Osteoblast (primary cell): ENCODE results near the gene TLCD1. TPM values are rescaled to one million over a fixed set of nuclear protein-coding genes. Genes with fewer than 3 reads are reported as not detected.

Experiments used
- DNase-seq: peaks from one replicate; pipeline ENCODE4 v3.0.0; 2011; ENCODE audit warnings: low spot score, mixed read lengths; ENCODE audit not compliant: insufficient read length; ENCODE audit errors: missing footprints
- H2AFZ ChIP-seq: 2 replicates; pipeline ENCODE4 v1.6.0; 2011; ENCODE audit warnings: mild to moderate bottlenecking, low read length
- H3K27ac ChIP-seq: 2 replicates; pipeline ENCODE4 v1.5.1; 2011; ENCODE audit warnings: mild to moderate bottlenecking, low read depth, low read length, moderate library complexity
- H3K27me3 ChIP-seq: 2 replicates; pipeline ENCODE4 v1.6.0; 2012; ENCODE audit warnings: mild to moderate bottlenecking, control low read depth, inconsistent platforms, low read length, moderate library complexity; ENCODE audit not compliant: insufficient read depth
- H3K36me3 ChIP-seq: 2 replicates; pipeline ENCODE4 v1.5.1; 2011; ENCODE audit warnings: mild to moderate bottlenecking, low read length, control low read depth, moderate library complexity; ENCODE audit not compliant: insufficient read depth
- H3K4me1 ChIP-seq: 2 replicates; pipeline ENCODE4 v1.5.1; 2011; ENCODE audit warnings: mild to moderate bottlenecking, low read length, control low read depth, moderate library complexity; ENCODE audit not compliant: insufficient read depth
- H3K4me2 ChIP-seq: 2 replicates; pipeline ENCODE4 v1.6.0; 2011; ENCODE audit warnings: mild to moderate bottlenecking, low read length; ENCODE audit not compliant: insufficient read depth
- H3K4me3 ChIP-seq: fragments of 200-600 bp; sonication (generic); 3 replicates; pipeline ENCODE4 v1.5.1; 2012; ENCODE audit warnings: mild to moderate bottlenecking, low read length, inconsistent platforms; ENCODE audit not compliant: insufficient read depth
- H3K79me2 ChIP-seq: 2 replicates; pipeline ENCODE4 v1.6.0; 2012; ENCODE audit warnings: mild to moderate bottlenecking, low read length, control low read depth, inconsistent platforms; ENCODE audit not compliant: insufficient read depth
- H3K9me3 ChIP-seq: 2 replicates; pipeline ENCODE4 v1.5.1; 2011; ENCODE audit warnings: low read depth, low read length, control low read depth
- H4K20me1 ChIP-seq: 2 replicates; pipeline ENCODE4 v1.6.0; 2012; ENCODE audit warnings: mild to moderate bottlenecking, low read length, control low read depth; ENCODE audit not compliant: insufficient read depth
- CTCF ChIP-seq: IDR thresholded peaks from 2 replicates; pipeline ENCODE4 v1.5.1; 2011; ENCODE audit warnings: mild to moderate bottlenecking, low read depth, low read length, moderate library complexity; ENCODE audit errors: extremely low read depth
- total RNA-seq: library from RNA; depleted of rRNA; stranded (reverse); fragments of >200 nt; gene quantifications from 2 replicates; pipeline ENCODE4 v1.2.3, GENCODE V29; 2012

Gene TLCD1
- total RNA-seq, 1 donor = 4.0 TPM

DNA sequence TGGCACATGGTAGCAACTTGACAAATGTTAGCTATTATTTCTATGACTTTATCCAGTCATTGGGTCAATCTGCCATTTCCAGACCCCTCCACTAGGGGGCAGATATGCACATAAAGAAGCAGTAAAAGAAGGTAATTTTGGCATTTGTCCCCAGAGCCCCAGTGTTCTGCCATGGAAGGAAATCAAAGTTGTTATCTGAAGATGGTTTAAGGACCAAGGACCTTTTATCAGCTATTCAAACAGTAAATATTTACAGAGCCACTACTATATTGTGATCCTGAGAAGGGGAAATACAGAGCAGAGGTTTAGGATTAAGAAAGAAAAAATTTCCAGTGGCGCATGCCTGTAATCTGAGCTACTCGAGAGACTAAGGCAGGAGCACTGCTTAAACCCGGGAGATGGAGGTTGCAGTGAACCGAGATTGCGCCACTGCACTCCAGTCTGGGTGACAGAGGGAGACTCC, 37.8 kb upstream of the TLCD1 start:
- no peak overlapping the region for H3K4me2 ChIP-seq
- no peak overlapping the region for H2AFZ ChIP-seq
- no peak overlapping the region for H3K4me3 ChIP-seq
- no peaks in the 10 kb centered on the region for H3K9me3 ChIP-seq
- DNase-seq = peak; percentile 81
- H3K4me1 ChIP-seq = peaks cover 5% of the 10 kb centered on the region
- no peaks in the 10 kb centered on the region for H3K27me3 ChIP-seq
- peaks cover 25% of the 10 kb centered on the region for H3K36me3 ChIP-seq
- TF ChIP-seq CTCF = peak; percentile 92
- peaks cover 31% of the 10 kb centered on the region for H4K20me1 ChIP-seq
- H3K79me2 ChIP-seq = peaks cover 26% of the 10 kb centered on the region
- no peak overlapping the region for H3K27ac ChIP-seq

GRCh38 chr17:28763137-28763799, 37.2 kb upstream of the TLCD1 start:
- peak; percentile 26 for DNase-seq
- H3K4me3 ChIP-seq = no peak overlapping the region
- H2AFZ ChIP-seq = no peak overlapping the region
- no peak overlapping the region for H3K4me2 ChIP-seq
- H3K9me3 ChIP-seq = no peaks in the 10 kb centered on the region
- H3K79me2 ChIP-seq = peaks cover 23% of the 10 kb centered on the region
- no peak for TF ChIP-seq CTCF
- peaks cover 31% of the 10 kb centered on the region for H3K36me3 ChIP-seq
- peaks cover 5% of the 10 kb centered on the region for H3K4me1 ChIP-seq
- no peak overlapping the region for H3K27ac ChIP-seq
- H3K27me3 ChIP-seq = no peaks in the 10 kb centered on the region
- H4K20me1 ChIP-seq = peaks cover 31% of the 10 kb centered on the region

DNA sequence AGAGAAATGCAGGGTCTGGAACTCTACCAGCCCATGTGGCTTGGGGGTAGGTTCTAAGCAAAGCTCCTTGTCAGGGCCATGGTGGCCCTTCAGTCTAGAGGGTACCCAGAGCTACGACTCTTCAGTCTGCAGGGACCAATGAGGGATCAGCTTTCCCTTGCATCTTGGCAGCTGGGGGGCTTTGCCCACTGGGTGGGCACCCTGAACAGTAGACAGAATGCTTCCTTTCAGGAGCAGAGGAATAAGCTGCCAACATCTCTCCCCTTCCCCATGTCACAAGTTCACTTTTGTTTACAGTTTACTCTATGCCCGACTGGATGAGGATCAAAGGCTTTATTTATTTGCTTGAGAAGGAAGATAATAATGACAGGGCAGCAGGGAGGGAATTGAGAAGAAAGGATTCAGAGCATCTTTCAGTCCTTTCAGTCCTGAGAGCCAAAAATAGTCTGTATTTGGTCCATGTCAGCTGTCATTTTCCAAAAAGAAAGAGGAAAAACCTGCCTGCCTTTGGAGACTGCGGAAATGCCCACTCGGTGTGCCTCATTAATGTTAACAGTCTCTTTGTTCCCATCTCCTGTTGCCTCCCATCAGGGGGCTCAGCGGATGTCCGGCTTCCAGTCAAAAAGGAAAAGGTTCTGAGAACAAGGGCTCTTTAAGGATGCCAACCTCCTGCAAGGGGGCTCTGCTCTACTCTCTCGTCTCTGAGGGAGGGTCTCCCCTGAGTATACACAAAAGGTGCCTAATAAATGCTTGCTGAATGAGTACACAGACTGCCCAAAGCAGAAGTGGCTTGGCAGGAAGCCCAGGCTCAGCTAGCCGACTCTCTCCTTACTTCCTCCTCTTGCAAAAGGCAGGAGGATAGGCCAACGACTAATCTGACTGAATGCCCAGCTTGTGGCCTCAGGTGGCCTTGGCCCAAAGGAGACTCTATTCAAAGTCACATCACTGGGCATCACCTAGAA, 34.8 kb upstream of the TLCD1 start:
- peak; percentile 71 for DNase-seq
- H3K9me3 ChIP-seq = no peaks in the 10 kb centered on the region
- peaks cover 40% of the 10 kb centered on the region for H3K36me3 ChIP-seq
- H3K4me1 ChIP-seq = peaks cover 5% of the 10 kb centered on the region
- H2AFZ ChIP-seq = no peak overlapping the region
- H4K20me1 ChIP-seq = peaks cover 30% of the 10 kb centered on the region
- peaks cover 8% of the 10 kb centered on the region for H3K79me2 ChIP-seq
- no peak overlapping the region for H3K4me2 ChIP-seq
- no peak for TF ChIP-seq CTCF
- H3K27ac ChIP-seq = no peak overlapping the region
- H3K4me3 ChIP-seq = no peak overlapping the region
- H3K27me3 ChIP-seq = no peaks in the 10 kb centered on the region
